Mesendoderm (in vitro differentiated cells): ENCODE measurements around the gene PTPN4.

ENCODE experiments used
- DNase-seq: peaks from one replicate; pipeline ENCODE4 v3.0.0; 2013
- H2AK5ac ChIP-seq: 2 replicates; pipeline ENCODE4 v1.6.1; 2013; ENCODE audit warnings: low read length, inconsistent platforms
- H2BK120ac ChIP-seq: 2 replicates; pipeline ENCODE4 v1.6.1; 2013; ENCODE audit warnings: low read depth, mild to moderate bottlenecking, low read length, moderate library complexity, mixed read lengths
- H2BK15ac ChIP-seq: replicated peaks from 2 replicates; pipeline ENCODE4 v1.6.1; 2013; ENCODE audit warnings: low read depth, mild to moderate bottlenecking, moderate library complexity
- H2BK5ac ChIP-seq: 2 replicates; pipeline ENCODE4 v1.6.1; 2013; ENCODE audit warnings: low read length, inconsistent platforms
- H3K18ac ChIP-seq: 2 replicates; pipeline ENCODE4 v1.6.1; 2013; ENCODE audit warnings: mild to moderate bottlenecking, low read length, mixed read lengths
- H3K23ac ChIP-seq: one replicate; pipeline ENCODE4 v1.6.1; 2013; ENCODE audit warnings: low read length
- H3K27ac ChIP-seq: 2 replicates; pipeline ENCODE4 v1.5.1; 2013; ENCODE audit warnings: low read depth, mild to moderate bottlenecking, inconsistent platforms, low read length, moderate library complexity
- H3K27me3 ChIP-seq: 2 replicates; pipeline ENCODE4 v1.6.1; 2013; ENCODE audit warnings: low read length, control low read depth, mild to moderate bottlenecking, inconsistent platforms; ENCODE audit not compliant: insufficient read depth, poor library complexity
- H3K36me3 ChIP-seq: 2 replicates; pipeline ENCODE4 v1.6.1; 2013; ENCODE audit warnings: low read length, inconsistent platforms; ENCODE audit not compliant: control insufficient read depth, insufficient read depth
- H3K4ac ChIP-seq: one replicate; pipeline ENCODE4 v1.6.1; 2013; ENCODE audit warnings: low read depth, mild to moderate bottlenecking, low read length, moderate library complexity
- H3K4me1 ChIP-seq: 2 replicates; pipeline ENCODE4 v1.6.1; 2013; ENCODE audit warnings: low read depth, low read length, inconsistent platforms; ENCODE audit not compliant: control insufficient read depth
- H3K4me2 ChIP-seq: 2 replicates; pipeline ENCODE4 v1.6.1; 2013; ENCODE audit warnings: low read length
- H3K4me3 ChIP-seq: 2 replicates; pipeline ENCODE4 v1.5.1; 2013; ENCODE audit warnings: mild to moderate bottlenecking, low read length
- H3K56ac ChIP-seq: one replicate; pipeline ENCODE4 v1.6.1; 2013; ENCODE audit warnings: low read length
- H3K79me1 ChIP-seq: 2 replicates; pipeline ENCODE4 v1.6.1; 2013; ENCODE audit warnings: low read length, inconsistent platforms
- H3K79me2 ChIP-seq: 2 replicates; pipeline ENCODE4 v1.6.1; 2013; ENCODE audit warnings: mild to moderate bottlenecking, low read length; ENCODE audit not compliant: control insufficient read depth, insufficient read depth
- H3K9ac ChIP-seq: 2 replicates; pipeline ENCODE4 v1.6.1; 2013; ENCODE audit warnings: low read length, inconsistent platforms
- H4K5ac ChIP-seq: one replicate; pipeline ENCODE4 v1.6.1; 2013; ENCODE audit warnings: low read length
- H4K8ac ChIP-seq: one replicate; pipeline ENCODE4 v1.6.1; 2013; ENCODE audit warnings: low read depth, mild to moderate bottlenecking, control low read depth, low read length, moderate library complexity
- WGBS: extraction: QIAGEN DNeasy Blood & Tissue Kit; methylation state at CpG from one replicate; pipeline ENCODE4 v1.1.7; 2013; ENCODE audit warnings: low lambda C conversion rate, missing lambda C conversion rate; ENCODE audit not compliant: insufficient coverage; ENCODE audit errors: extremely low coverage; 5-methylcytosine and 5-hydroxymethylcytosine counted together

Gene PTPN4

GRCh38 chr2:119753041-119753929, 6.4 kb upstream of the PTPN4 start:
- no peak overlapping the region for H2BK5ac ChIP-seq
- no peak overlapping the region for H3K4ac ChIP-seq
- no peaks in the 10 kb centered on the region for H3K79me2 ChIP-seq
- no peak overlapping the region for H2AK5ac ChIP-seq
- H2BK120ac ChIP-seq: no peak overlapping the region
- no peak overlapping the region for H3K27ac ChIP-seq
- no peak overlapping the region for H3K23ac ChIP-seq
- H3K79me1 ChIP-seq: no peaks in the 10 kb centered on the region
- H3K4me1 ChIP-seq: no peaks in the 10 kb centered on the region
- H3K27me3 ChIP-seq: no peaks in the 10 kb centered on the region
- H3K36me3 ChIP-seq: no peaks in the 10 kb centered on the region
- peak; percentile 54 for DNase-seq
- H3K56ac ChIP-seq: no peak overlapping the region
- WGBS: no CpG with 5 or more reads among the region's 7 CpGs
- no peak overlapping the region for H3K4me3 ChIP-seq
- no peak overlapping the region for H3K9ac ChIP-seq
- H4K5ac ChIP-seq: no peak overlapping the region
- H2BK15ac ChIP-seq: no peak overlapping the region
- no peak overlapping the region for H4K8ac ChIP-seq
- H3K4me2 ChIP-seq: no peak overlapping the region
- H3K18ac ChIP-seq: no peak overlapping the region

- no peak overlapping the region for H4K8ac ChIP-seq
Measured at GRCh38 chr2:119753930-119754321, 5.8 kb upstream of the PTPN4 start.

GRCh38 chr2:119755906-119756305, 3.8 kb upstream of the PTPN4 start:
- no peak overlapping the region for H3K4ac ChIP-seq
- H3K4me1 ChIP-seq: no peaks in the 10 kb centered on the region
- peaks cover 5% of the 10 kb centered on the region for H3K79me2 ChIP-seq
- no peak overlapping the region for H3K4me3 ChIP-seq
- no peak overlapping the region for H4K8ac ChIP-seq
- H4K5ac ChIP-seq: no peak overlapping the region
- H2AK5ac ChIP-seq: no peak overlapping the region
- H3K27me3 ChIP-seq: no peaks in the 10 kb centered on the region
- H3K79me1 ChIP-seq: no peaks in the 10 kb centered on the region
- no peak for DNase-seq
- no peak overlapping the region for H3K18ac ChIP-seq
- no peak overlapping the region for H2BK120ac ChIP-seq
- H3K9ac ChIP-seq: no peak overlapping the region
- no peak overlapping the region for H2BK5ac ChIP-seq
- H2BK15ac ChIP-seq: no peak overlapping the region
- no peak overlapping the region for H3K4me2 ChIP-seq
- no peak overlapping the region for H3K56ac ChIP-seq
- H3K36me3 ChIP-seq: no peaks in the 10 kb centered on the region
- H3K23ac ChIP-seq: no peak overlapping the region
- H3K27ac ChIP-seq: no peak overlapping the region
- no CpG with 5 or more reads among the region's 1 CpG for WGBS

More at GRCh38 chr2:119753930-119754321, 5.8 kb upstream of the PTPN4 start:
- Histone ChIP-seq H4K5ac (no peak overlapping the region), H3K23ac (no peak overlapping the region), H3K4me3 (no peak overlapping the region), H3K18ac (no peak overlapping the region), H3K27me3 (no peaks in the 10 kb centered on the region), H2BK5ac (no peak overlapping the region), H3K4me1 (no peaks in the 10 kb centered on the region), H3K9ac (no peak overlapping the region), H3K36me3 (no peaks in the 10 kb centered on the region), H3K79me1 (no peaks in the 10 kb centered on the region), H3K27ac (no peak overlapping the region), H3K56ac (no peak overlapping the region), H2BK120ac (no peak overlapping the region), H3K79me2 (no peaks in the 10 kb centered on the region), H2AK5ac (no peak overlapping the region), H3K4me2 (no peak overlapping the region), H3K4ac (no peak overlapping the region), H2BK15ac (no peak overlapping the region)
- WGBS: no CpG with 5 or more reads among the region's 1 CpG
- no peak for DNase-seq

- Histone ChIP-seq H3K9ac (no peak overlapping the region), H3K36me3 (no peaks in the 10 kb centered on the region), H3K56ac (no peak overlapping the region), H3K4me2 (no peak overlapping the region), H3K4ac (no peak overlapping the region), H2BK5ac (no peak overlapping the region), H2BK120ac (no peak overlapping the region), H3K79me1 (no peaks in the 10 kb centered on the region), H3K4me3 (no peak overlapping the region), H3K18ac (no peak overlapping the region), H2BK15ac (no peak overlapping the region), H2AK5ac (no peak overlapping the region), H3K4me1 (no peaks in the 10 kb centered on the region), H3K23ac (no peak overlapping the region), H3K27me3 (no peaks in the 10 kb centered on the region), H4K5ac (no peak overlapping the region), H3K27ac (no peak overlapping the region), H4K8ac (no peak overlapping the region), H3K79me2 (peaks cover 11% of the 10 kb centered on the region)
- WGBS: no CpG with 5 or more reads among the region's 5 CpGs
- no peak for DNase-seq
Measured at GRCh38 chr2:119756837-119757236, 2.9 kb upstream of the PTPN4 start.

GRCh38 chr2:119758881-119759450, 756 bp upstream of the PTPN4 start:
- Histone ChIP-seq H2BK120ac (no peak overlapping the region), H3K4me3 (peak overlapping the region; percentile 61), H3K18ac (no peak overlapping the region), H2BK5ac (no peak overlapping the region), H3K4ac (no peak overlapping the region), H4K5ac (no peak overlapping the region), H2AK5ac (no peak overlapping the region), H3K4me1 (no peaks in the 10 kb centered on the region), H3K79me1 (no peaks in the 10 kb centered on the region), H3K27ac (peak overlapping the region; percentile 48), H3K79me2 (peaks cover 22% of the 10 kb centered on the region), H3K27me3 (no peaks in the 10 kb centered on the region), H3K23ac (no peak overlapping the region), H3K36me3 (no peaks in the 10 kb centered on the region), H3K4me2 (peak overlapping the region; percentile 82), H3K9ac (peak overlapping the region; percentile 81), H2BK15ac (no peak overlapping the region), H3K56ac (peak overlapping the region; percentile 87), H4K8ac (no peak overlapping the region)
- WGBS: no CpG with 5 or more reads among the region's 13 CpGs
- no peak for DNase-seq
